Hepatocyte (in vitro differentiated cells): ENCODE measurements around the gene WNT7B. TPM values are rescaled to one million over a fixed set of nuclear protein-coding genes. Genes with fewer than 3 reads are reported as not detected.

Experiments
- DNase-seq: peaks from one replicate; pipeline ENCODE4 v3.0.0-alpha.2; 2016; ENCODE audit warnings: low spot score
- H2AFZ ChIP-seq: fragments of 200-600 bp; sonication (generic); 2 replicates; pipeline ENCODE4 v1.6.0; 2016; ENCODE audit warnings: antibody characterized with exemption, mild to moderate bottlenecking
- H3K27ac ChIP-seq: fragments of 200-600 bp; sonication (generic); 2 replicates; pipeline ENCODE4 v1.5.1; 2016; ENCODE audit warnings: mild to moderate bottlenecking
- H3K27me3 ChIP-seq: fragments of 200-600 bp; sonication (generic); 2 replicates; pipeline ENCODE4 v1.6.1; 2016
- H3K36me3 ChIP-seq: fragments of 200-600 bp; sonication (generic); replicated peaks from 2 replicates; pipeline ENCODE4 v1.5.1; 2016; ENCODE audit warnings: low read depth; ENCODE audit not compliant: insufficient read depth
- H3K4me1 ChIP-seq: fragments of 200-600 bp; sonication (generic); 2 replicates; pipeline ENCODE4 v1.5.1; 2016; ENCODE audit warnings: mild to moderate bottlenecking, moderate library complexity; ENCODE audit not compliant: insufficient read depth
- H3K4me2 ChIP-seq: fragments of 200-600 bp; sonication (generic); 2 replicates; pipeline ENCODE4 v1.6.0; 2016
- H3K4me3 ChIP-seq: fragments of 200-600 bp; sonication (generic); 2 replicates; pipeline ENCODE4 v1.5.1; 2016; ENCODE audit warnings: mild to moderate bottlenecking
- H3K79me2 ChIP-seq: fragments of 200-600 bp; sonication (generic); 2 replicates; pipeline ENCODE4 v1.6.0; 2017; ENCODE audit warnings: mild to moderate bottlenecking
- H3K9me2 ChIP-seq: fragments of 200-600 bp; sonication (generic); replicated peaks from 2 replicates; pipeline ENCODE4 v1.6.0; 2017; ENCODE audit warnings: mild to moderate bottlenecking; ENCODE audit not compliant: insufficient read depth
- H3K9me3 ChIP-seq: fragments of 200-600 bp; sonication (generic); 2 replicates; pipeline ENCODE4 v1.5.1; 2016; ENCODE audit warnings: low read depth, mild to moderate bottlenecking
- H4K20me1 ChIP-seq: fragments of 200-600 bp; sonication (generic); 2 replicates; pipeline ENCODE4 v1.6.0; 2016; ENCODE audit warnings: mild to moderate bottlenecking; ENCODE audit not compliant: insufficient read depth, poor library complexity, severe bottlenecking
- EZH2 ChIP-seq: fragments of 200-600 bp; sonication (generic); IDR thresholded peaks from 2 replicates; pipeline ENCODE4 v1.6.1; 2016; ENCODE audit warnings: antibody characterized with exemption, mild to moderate bottlenecking, borderline replicate concordance
- EZH2phosphoT487 ChIP-seq: fragments of 200-600 bp; sonication (generic); IDR thresholded peaks from one replicate; pipeline ENCODE4 v1.6.1; 2018; ENCODE audit warnings: antibody characterized with exemption, mild to moderate bottlenecking, low read depth, moderate library complexity; ENCODE audit not compliant: unreplicated experiment, severe bottlenecking
- WGBS: methylation state at CpG from one replicate; pipeline ENCODE4 v1.1.6; 2016; ENCODE audit warnings: low lambda C conversion rate; ENCODE audit errors: missing lambda C conversion rate; 5-methylcytosine and 5-hydroxymethylcytosine counted together
- polyA plus RNA-seq: library from polyadenylated mRNA; unstranded; fragments of >200 nt; fragmentation: Nextera tagmentation; extraction: Ambion mirVana; gene quantifications from 2 replicates; pipeline ENCODE4 v1.2.1, GENCODE V29; 2016
- total RNA-seq: library from RNA; depleted of rRNA; stranded (reverse); fragments of >200 nt; gene quantifications from 2 replicates; pipeline ENCODE4 v1.2.3, GENCODE V29; 2014
- TF ChIP-seq, protein P1 (sequence below): fragments of 200-600 bp; sonication (generic); IDR thresholded peaks from 2 replicates; pipeline ENCODE4 v1.5.1; 2016; ENCODE audit warnings: antibody characterized with exemption, mild to moderate bottlenecking; ENCODE audit not compliant: poor library complexity

The WNT7B gene
- total and polyA plus RNA-seq, 2 experiments from 2014 or later: 1.9 to 2.4 TPM

- no peaks in the 10 kb centered on the region for H3K27me3 ChIP-seq
- 86% methylated on average over 18 of the region's 18 CpGs for WGBS
- no peaks in the 10 kb centered on the region for H3K9me2 ChIP-seq
- no peaks in the 10 kb centered on the region for H4K20me1 ChIP-seq
- H3K4me3 ChIP-seq: no peak overlapping the region
- TF ChIP-seq EZH2: no peak
- no peak for TF ChIP-seq EZH2phosphoT487
- TF ChIP-seq, protein P1, sequence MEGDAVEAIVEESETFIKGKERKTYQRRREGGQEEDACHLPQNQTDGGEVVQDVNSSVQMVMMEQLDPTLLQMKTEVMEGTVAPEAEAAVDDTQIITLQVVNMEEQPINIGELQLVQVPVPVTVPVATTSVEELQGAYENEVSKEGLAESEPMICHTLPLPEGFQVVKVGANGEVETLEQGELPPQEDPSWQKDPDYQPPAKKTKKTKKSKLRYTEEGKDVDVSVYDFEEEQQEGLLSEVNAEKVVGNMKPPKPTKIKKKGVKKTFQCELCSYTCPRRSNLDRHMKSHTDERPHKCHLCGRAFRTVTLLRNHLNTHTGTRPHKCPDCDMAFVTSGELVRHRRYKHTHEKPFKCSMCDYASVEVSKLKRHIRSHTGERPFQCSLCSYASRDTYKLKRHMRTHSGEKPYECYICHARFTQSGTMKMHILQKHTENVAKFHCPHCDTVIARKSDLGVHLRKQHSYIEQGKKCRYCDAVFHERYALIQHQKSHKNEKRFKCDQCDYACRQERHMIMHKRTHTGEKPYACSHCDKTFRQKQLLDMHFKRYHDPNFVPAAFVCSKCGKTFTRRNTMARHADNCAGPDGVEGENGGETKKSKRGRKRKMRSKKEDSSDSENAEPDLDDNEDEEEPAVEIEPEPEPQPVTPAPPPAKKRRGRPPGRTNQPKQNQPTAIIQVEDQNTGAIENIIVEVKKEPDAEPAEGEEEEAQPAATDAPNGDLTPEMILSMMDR: no peak
- no peak overlapping the region for H3K4me2 ChIP-seq
- DNase-seq: no peak
- no peaks in the 10 kb centered on the region for H3K4me1 ChIP-seq
- H3K27ac ChIP-seq: no peak overlapping the region
- H3K79me2 ChIP-seq: no peaks in the 10 kb centered on the region
- H3K9me3 ChIP-seq: no peaks in the 10 kb centered on the region
- H3K36me3 ChIP-seq: no peaks in the 10 kb centered on the region
- no peak overlapping the region for H2AFZ ChIP-seq
Observed at GRCh38 chr22:45959719-45960476, 17.1 kb downstream of the WNT7B start.

DNA sequence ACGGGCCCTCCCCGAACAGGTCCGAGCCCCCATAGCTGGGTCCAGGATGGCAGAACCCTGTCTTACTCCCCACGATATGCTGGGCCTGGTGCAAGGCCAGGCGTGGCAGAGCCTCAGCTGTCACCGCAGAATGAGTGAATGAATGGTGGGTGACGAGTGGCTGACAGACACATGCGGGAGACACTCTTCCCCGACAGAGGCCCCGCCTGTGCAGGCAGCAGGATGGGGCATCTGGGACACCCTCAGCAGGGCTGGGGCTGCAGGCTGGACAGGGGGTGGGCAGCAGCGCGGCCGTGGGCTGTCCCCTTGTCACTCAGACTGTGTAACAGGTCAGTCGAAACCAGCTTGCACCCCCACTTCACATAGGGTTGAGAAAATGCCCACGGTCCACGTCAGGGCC, 18.0 kb downstream of the WNT7B start:
- no peaks in the 10 kb centered on the region for H3K9me2 ChIP-seq
- TF ChIP-seq EZH2phosphoT487 (no peak), EZH2 (no peak)
- TF ChIP-seq, protein P1: no peak
- H4K20me1 ChIP-seq: no peaks in the 10 kb centered on the region
- no peak overlapping the region for H3K4me2 ChIP-seq
- WGBS: 93% methylated on average over 14 of the region's 16 CpGs
- H3K4me3 ChIP-seq: no peak overlapping the region
- H3K27ac ChIP-seq: no peak overlapping the region
- no peaks in the 10 kb centered on the region for H3K79me2 ChIP-seq
- DNase-seq: no peak
- no peak overlapping the region for H2AFZ ChIP-seq
- no peaks in the 10 kb centered on the region for H3K36me3 ChIP-seq
- no peaks in the 10 kb centered on the region for H3K27me3 ChIP-seq
- no peaks in the 10 kb centered on the region for H3K4me1 ChIP-seq
- no peaks in the 10 kb centered on the region for H3K9me3 ChIP-seq

- Histone ChIP-seq H3K9me2 (no peaks in the 10 kb centered on the region), H3K9me3 (no peaks in the 10 kb centered on the region), H3K79me2 (no peaks in the 10 kb centered on the region), H4K20me1 (no peaks in the 10 kb centered on the region), H3K4me1 (no peaks in the 10 kb centered on the region), H3K27ac (no peak overlapping the region), H2AFZ (no peak overlapping the region), H3K4me3 (no peak overlapping the region), H3K4me2 (no peak overlapping the region), H3K27me3 (no peaks in the 10 kb centered on the region), H3K36me3 (no peaks in the 10 kb centered on the region)
- no peak for DNase-seq
- TF ChIP-seq EZH2phosphoT487 (no peak), EZH2 (no peak)
- TF ChIP-seq, protein P1: no peak
- 97% methylated on average over 10 of the region's 10 CpGs for WGBS
Observed at GRCh38 chr22:45957826-45958225, 19.1 kb downstream of the WNT7B start.
